HS-5 (cell line): ENCODE measurements around the gene CNKSR3.
"Not testable (repeated sequence)": the region's sequence is repeated elsewhere in the genome, so short reads cannot be mapped to it uniquely, and the experiment has no call there.

Source experiments
- DNase-seq: peaks from one replicate; pipeline ENCODE4 v3.0.0-alpha.2; 2012; ENCODE audit warnings: low read depth

The CNKSR3 gene

GRCh38 chr6:154510144-154510905 lies at the start of gene CNKSR3:
Gene CNKSR3, minus strand, starts transcription at chr6:154510685. Its CDS starts 571 bp downstream, at chr6:154510114.
- DNase-seq = peak; percentile 63

GRCh38 chr6:154558984-154559383 lies 48.5 kb upstream of the CNKSR3 start:
- DNase-seq = no peak

DNA sequence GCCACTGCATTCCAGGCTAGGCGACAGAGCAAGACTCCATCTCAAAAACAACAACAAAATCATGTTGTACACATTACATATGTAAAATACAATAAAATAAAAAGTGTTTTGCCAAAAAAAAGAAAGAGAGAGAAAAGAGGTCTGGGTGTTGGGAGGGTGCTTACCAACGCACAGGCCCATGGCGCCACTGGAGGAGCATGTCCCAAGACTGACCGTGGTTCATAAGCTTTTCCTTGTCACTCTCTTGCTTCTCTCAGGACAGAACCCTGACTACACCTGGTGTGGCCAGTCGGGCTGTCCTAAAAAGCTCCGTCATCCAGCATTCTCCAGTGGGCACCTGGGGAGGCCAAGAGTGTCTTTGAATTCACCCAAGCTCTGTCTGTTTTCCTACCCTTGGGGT lies 48.0 kb upstream of the CNKSR3 start:
- DNase-seq = no peak

GRCh38 chr6:154555073-154555677 lies 44.7 kb upstream of the CNKSR3 start:
- no peak for DNase-seq

GRCh38 chr6:154554491-154554890 lies 44.0 kb upstream of the CNKSR3 start:
- no peak for DNase-seq

DNA sequence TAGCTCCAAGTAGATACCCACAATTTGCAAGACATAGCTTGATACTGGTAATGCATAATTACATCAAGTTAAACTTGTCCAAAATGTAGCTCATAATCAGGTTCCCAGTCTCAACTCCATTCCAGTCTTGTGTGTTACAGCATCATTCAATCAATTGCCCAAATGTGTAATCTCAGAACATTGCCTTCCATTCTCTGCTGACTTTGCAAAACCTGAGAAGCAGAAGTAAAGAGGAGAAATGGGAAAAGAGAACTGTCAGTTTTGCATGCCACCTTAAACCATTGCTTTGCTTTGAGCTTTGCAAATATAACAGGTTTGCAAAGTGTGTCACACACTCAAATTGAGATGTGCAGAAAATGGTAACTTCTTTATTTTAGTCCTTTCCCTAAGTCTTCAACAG lies 40.3 kb upstream of the CNKSR3 start:
- no peak for DNase-seq

- DNase-seq = no peak
Observed at GRCh38 chr6:154549179-154549578, 38.7 kb upstream of the CNKSR3 start.

DNA sequence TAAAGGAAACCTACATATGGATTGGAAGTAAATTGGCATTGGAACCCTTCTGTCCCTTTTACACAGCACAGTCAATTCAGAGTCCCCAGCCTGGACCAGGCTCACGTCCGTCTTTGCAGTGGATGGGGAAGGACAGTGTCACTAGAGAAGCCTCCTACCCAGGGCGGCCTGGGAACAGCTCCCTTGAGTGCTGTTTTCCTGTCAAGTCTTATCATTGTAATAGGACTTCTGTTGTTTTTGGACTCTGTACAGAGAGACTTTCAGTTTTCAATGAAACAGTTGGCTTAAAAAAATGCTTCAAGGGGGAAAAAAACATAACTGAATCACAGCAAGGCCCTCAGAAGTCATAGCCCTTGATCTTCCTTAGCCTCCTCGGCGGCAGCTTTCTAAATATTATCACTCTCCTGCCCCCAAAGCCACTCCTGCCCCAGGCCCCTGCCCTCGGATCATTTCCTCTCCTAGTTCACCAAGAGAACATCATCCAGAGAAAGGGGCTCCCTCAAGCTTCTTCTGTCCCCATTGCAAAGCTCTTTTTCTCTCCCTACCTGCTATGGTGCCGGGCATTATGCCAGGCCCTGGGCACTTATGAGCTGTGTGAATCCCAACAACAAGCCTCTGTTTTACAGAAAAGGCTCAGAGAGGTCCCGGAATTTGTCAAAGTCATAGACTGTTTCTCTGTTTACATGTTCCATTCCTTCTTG lies 37.8 kb upstream of the CNKSR3 start:
- no peak for DNase-seq

GRCh38 chr6:154543628-154544027 lies 33.1 kb upstream of the CNKSR3 start:
- DNase-seq = no peak

DNA sequence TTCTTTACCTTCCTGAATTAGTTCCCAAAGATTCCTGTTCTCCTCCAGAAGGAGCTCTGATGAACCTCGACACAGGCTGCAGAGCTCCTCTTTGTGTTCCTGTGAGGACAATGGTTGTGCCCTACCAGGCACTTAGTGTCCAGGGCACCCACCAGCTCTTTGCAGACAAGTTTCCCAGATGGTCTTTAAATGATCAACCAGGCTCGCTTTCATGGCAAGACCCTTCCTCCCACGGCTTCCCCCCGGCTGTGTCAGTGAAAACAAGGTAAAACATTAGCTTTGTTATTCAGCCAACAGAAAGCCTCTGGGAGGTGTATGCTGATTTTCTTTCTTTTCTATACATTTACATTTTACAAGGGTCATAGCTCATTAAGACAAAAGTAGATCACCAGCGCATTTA lies 32.3 kb upstream of the CNKSR3 start:
- DNase-seq = no peak

GRCh38 chr6:154541837-154542236 lies 31.4 kb upstream of the CNKSR3 start:
- DNase-seq = not testable (repeated sequence)

DNA sequence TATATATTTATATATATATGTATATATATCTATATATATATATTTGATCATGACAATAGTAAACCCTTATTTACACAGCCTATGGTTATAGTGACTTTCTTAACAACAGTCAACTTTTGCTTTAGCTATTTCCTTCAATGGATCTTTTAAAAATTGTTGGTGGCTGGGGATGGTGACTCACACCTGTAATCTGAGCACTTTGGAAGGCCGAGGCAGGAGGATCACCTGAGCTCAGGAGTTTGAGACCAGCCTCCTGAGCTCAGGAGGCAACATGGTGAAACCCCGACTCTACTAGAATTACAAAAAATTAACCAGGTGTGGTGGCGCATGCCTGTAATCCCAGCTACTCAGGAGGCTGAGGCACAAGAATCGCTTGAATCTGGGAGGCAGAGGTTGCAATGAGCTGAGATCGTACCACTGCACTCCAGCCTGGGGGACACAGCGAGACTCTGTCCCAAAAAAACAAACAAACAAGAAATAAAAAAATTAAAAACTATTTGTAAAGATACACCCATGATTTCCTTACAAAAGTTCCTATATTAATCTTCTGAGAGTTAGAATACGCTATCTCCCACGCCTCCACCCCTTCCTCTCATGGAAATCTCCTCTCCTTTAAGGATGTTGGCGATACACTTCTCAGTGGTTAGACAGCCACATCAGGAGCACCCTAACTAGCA lies 29.2 kb upstream of the CNKSR3 start:
- no peak for DNase-seq

- DNase-seq = no peak
Observed at GRCh38 chr6:154538640-154539191, 28.2 kb upstream of the CNKSR3 start.

- no peak for DNase-seq
Observed at GRCh38 chr6:154537511-154538325, 27.2 kb upstream of the CNKSR3 start.

- DNase-seq = no peak
Observed at GRCh38 chr6:154536999-154537398, 26.5 kb upstream of the CNKSR3 start.

DNA sequence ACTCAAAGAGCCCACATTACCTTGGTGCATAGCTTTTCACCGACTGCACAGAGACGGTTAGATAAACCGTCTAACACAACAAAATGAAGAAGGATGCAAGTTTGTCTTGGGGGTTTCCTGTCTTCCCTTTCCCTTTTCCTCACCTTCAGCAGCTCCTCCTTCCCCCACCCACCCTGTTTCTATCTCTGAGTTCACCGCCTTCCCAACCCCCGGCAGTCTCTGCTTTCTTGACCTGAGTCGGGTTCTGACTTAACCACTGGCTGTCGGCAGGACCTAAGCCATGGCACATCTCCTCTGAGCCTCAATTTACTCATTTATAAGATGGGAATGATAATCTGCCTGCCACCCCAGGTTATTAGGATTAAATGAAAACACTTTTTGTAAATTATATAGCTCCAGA lies 25.8 kb upstream of the CNKSR3 start:
- no peak for DNase-seq

DNA sequence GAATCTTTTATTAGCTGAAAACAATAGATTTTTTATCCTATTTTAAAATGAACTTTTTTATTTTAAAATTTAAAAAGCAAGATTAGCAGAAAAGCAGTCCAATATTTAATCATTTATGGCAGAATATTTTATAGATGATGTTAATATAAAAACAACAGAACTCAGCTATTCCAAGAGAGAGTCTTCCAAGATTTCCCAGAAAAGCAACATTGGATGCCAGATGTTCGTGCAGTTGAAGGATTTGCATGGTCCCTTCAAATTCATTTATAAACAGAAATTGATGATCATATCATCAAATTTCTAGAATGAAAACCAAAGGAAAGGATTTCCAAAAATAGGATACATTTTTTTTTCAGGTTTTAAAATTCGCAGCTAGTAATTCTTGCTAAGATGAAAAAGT lies 25.4 kb upstream of the CNKSR3 start:
- no peak for DNase-seq

DNA sequence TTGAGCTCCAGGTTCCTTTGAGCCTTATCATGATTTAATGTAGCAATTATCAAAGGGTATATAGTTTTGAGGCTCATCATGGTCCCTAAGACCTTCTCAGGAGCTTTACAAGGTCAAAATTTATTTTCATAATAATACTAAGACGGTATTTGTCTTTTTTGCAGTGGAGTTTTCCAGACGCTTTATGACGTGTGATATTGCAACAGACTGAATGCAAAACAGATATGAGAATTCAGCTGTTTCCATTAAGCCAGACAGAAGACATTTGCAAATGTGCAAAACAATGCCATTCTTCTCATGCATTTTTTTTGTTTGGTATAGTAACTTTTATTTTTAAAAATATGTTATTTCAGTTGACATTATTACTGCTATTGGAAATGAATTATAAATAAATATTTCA lies 24.7 kb upstream of the CNKSR3 start:
- no peak for DNase-seq

DNA sequence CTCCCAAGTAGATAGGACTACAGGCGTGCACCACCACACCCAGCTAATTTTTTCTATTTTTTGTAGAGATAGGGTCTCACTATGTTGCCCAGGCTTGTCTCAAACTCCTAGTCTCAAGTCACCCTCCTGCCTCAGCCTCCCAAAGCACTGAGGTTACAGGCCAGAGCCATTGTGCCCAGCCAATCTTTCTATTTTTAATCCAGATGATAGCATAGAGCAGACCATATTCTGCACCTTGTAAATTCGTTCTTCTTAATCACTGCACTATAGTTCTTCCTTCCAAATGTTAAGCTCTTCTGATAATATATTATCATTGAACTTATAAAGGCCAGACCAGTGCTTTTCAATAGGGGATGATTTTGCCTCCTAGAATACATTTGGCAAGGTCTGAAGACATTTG lies 24.0 kb upstream of the CNKSR3 start:
- no peak for DNase-seq

- DNase-seq = no peak
Observed at GRCh38 chr6:154532426-154532825, 21.9 kb upstream of the CNKSR3 start.

DNA sequence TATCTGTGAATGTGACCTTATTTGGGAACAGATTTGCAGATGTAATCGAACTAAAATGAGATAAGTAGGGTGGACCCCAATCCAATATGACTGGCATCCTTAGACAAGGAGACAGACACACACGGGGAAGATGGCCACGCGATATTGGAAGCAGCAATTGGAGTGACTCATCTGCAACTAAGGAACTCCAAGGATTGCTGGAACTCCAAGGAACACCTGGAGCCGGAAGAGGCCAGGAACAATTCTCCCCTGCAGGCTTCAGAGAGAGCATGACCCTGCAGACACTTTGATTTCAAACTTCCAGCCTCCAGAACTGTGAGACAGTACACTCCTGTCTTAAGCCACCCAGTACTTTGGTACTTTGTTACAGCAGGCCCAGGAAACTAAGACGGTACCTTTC lies 19.5 kb upstream of the CNKSR3 start:
- DNase-seq = no peak
